NCI-H446 treated with DMSO at 0.1 percent for 48 hours (cell line): ENCODE results near the gene TNK1.

ENCODE experiments used
- DNase-seq: peaks from one replicate; lab custom pipeline; 2025; lab: John Stamatoyannopoulos, UW

Gene TNK1

DNA sequence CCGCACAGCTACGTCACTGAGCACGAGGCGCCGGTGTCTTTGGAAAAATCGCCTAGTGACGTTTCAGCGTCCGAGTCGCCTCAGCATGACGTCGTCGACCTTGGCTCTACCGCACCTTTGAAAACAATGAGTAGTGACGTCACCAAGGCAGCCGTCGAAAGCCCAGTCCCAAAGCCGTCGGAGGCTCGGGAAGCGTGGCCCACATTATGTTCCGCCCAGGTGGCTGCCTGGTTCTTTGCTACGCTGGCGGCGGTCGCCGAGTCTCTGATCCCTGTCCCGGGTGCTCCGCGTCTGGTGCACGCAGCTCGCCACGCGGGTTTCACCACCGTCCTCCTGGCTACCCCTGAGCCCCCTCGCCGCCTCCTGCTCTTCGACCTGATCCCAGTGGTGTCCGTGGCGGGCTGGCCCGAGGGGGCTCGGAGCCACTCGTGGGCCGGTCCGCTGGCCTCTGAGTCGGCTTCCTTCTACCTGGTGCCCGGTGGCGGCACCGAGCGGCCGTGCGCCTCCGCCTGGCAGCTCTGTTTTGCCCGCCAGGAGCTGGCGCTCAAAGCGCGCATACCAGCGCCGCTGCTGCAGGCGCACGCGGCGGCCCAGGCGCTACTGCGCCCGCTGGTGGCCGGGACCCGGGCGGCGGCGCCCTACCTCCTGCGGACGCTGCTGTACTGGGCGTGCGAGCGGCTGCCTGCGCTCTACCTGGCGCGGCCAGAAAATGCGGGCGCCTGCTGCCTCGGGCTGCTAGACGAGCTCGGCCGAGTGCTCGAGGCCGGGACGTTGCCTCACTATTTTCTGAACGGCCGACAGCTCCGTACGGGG, 55.9 kb downstream of the TNK1 start:
- DNase-seq = peak; percentile 42

DNA sequence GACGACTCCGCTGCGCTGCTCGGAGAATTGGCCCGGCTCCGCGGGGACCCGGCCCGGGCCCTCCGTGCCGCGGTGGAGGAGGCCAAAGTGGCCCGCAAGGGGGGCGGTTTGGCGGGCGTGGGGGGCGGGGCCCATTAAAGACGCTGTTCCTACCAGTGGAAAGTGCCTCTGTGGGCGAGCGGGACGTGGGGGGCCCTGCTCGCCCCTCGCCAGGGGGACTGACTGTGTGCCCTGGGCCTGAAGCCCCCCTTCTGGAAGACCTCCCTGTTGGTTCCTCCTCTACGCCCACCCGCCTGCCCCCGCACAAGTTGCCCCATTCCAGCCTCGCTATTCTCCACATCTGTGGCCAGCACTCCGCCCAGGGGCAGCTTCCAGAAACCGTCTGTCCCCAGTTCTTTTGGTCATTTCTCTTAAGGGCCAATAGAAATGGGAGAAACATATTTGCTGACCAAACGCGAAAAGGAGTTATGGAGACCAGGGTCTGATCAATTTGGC, 56.5 kb downstream of the TNK1 start:
- no peak for DNase-seq

DNA sequence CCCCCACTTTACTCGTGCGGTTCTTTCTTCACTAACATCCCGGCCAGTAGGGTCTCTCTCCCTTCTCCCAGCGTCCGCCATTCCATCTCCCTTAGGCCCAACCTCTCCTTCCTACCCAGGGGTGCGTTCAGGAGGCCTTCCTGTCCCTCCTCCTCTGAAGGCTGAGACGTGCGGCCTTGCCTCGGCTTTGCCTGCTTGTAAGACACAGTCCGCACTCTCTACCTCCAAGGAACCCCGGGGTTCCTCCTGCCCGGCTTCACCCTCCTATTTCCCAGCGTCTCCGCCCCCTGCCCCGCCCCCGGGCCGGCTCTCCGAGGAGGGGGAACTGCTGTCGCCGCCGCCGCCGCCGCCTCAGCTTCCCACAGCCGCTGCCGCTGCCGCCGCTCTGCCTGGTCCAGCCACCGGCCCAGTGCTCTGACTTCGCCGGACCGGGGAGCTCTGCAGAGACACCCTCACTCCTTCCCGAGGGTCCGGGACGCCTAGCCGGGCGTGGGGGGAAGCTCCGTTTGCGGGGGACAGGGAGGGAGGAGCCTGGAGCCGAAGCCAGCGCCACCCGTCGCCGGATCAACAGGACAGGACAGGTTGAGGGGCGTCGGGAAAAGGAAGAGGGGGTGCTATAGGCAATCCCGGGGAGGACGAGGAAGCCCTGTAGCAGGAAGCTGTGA, 57.2 kb downstream of the TNK1 start:
- no peak for DNase-seq

DNA sequence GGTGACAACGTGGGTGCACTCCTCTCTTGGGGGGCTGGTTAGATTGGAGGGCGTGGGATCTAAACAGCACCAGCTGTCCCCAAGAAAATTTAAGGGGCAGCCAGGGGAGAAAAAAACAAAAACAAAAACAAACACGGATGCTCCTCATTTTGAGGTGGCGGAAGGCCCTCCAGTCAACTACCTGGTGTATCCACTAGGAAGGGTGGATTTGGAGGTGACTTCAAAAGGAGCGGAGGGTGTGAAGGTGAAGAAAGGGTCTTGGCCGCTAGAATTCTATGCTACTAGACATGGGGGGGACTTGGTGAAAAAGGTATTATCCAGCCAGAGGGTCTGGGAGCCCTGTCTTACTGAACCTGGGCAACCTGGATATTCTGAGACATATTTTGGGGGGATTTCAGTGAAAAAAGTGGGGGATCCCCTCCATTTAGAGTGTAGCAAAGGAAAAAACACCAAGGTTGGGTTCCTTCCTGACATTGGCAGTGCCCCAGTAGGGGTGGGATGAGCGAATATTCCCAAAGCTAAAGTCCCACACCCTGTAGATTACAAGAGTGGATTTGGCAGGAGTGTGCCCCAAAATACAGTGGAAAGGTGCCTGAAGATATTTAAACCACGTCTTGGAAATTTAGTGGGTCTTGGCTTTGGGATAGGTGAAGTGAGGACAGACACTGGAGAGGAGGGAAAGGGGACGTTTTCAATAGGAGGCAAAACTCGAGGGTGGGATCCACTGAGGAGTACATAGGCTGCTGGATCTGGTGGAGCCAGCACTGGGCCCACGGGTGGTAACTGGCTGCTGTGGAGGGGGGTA, 58.0 kb downstream of the TNK1 start:
- DNase-seq = no peak
